ENCODE results near the gene TMEM51. TPM values are rescaled to one million over a fixed set of nuclear protein-coding genes. Genes with fewer than 3 reads are reported as not detected.
A peak's percentile ranks its signal among the peaks of the same experiment; 100 is the strongest.

Gene TMEM51
- total and polyA plus RNA-seq, 2 of the 13 experiments (the other 11 are each of a cell fraction or from before 2014, with no cell fraction given), result 12.2 to 22.3 TPM

DNA sequence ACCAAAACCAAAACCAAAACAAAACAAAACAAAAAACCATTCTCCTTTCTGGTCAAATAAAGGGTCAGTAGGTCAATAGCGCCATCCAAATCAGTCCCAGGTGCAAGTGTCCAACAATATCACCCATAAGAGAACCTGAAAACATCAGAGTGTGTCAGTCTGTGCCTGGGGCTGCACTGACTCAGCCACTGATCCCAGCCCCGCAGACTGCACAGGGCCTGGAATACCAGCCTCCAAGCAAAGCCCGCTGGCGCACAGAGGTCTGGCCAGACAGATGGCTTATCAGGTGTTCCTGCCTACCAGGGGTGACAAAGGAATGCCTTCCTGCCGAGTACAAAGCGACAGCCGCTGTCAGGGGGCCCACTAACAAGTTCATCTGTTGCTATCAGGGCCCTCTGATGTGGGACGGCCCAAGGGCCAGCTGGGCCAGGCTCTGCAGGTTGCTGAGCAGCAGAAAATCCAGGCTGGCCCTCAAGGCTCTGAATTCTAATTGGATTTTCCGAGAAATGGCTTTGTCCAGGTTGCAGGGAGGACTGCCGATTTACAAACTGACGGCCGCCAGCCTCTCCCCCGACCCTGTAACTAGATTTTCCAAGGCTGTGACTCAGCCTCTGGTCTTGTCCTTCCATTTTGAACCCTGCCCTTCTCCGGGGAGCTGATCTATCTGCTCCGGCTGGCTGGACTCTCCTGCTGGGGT is 13.7 kb upstream of the TMEM51 start (continued):
- TF ChIP-seq ZNF180 (CRISPR knock-in tag; IDR thresholded peaks at IDR 0.05; ENCODE audit: borderline replicate concordance, low read depth), result no peak
- no peak for TF ChIP-seq ZNF660 (CRISPR knock-in tag; IDR thresholded peaks at IDR 0.05; ENCODE audit: borderline replicate concordance, low read depth)
- TF ChIP-seq PAF1 (CRISPR knock-in tag; IDR thresholded peaks at IDR 0.05), result no peak
- TF ChIP-seq, protein P1, sequence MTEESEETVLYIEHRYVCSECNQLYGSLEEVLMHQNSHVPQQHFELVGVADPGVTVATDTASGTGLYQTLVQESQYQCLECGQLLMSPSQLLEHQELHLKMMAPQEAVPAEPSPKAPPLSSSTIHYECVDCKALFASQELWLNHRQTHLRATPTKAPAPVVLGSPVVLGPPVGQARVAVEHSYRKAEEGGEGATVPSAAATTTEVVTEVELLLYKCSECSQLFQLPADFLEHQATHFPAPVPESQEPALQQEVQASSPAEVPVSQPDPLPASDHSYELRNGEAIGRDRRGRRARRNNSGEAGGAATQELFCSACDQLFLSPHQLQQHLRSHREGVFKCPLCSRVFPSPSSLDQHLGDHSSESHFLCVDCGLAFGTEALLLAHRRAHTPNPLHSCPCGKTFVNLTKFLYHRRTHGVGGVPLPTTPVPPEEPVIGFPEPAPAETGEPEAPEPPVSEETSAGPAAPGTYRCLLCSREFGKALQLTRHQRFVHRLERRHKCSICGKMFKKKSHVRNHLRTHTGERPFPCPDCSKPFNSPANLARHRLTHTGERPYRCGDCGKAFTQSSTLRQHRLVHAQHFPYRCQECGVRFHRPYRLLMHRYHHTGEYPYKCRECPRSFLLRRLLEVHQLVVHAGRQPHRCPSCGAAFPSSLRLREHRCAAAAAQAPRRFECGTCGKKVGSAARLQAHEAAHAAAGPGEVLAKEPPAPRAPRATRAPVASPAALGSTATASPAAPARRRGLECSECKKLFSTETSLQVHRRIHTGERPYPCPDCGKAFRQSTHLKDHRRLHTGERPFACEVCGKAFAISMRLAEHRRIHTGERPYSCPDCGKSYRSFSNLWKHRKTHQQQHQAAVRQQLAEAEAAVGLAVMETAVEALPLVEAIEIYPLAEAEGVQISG (CRISPR knock-in tag; IDR thresholded peaks at IDR 0.05), result peak; percentile 69
- TF ChIP-seq HOXA5 (CRISPR knock-in tag; IDR thresholded peaks at IDR 0.05), result no peak
- TF ChIP-seq, protein P2, sequence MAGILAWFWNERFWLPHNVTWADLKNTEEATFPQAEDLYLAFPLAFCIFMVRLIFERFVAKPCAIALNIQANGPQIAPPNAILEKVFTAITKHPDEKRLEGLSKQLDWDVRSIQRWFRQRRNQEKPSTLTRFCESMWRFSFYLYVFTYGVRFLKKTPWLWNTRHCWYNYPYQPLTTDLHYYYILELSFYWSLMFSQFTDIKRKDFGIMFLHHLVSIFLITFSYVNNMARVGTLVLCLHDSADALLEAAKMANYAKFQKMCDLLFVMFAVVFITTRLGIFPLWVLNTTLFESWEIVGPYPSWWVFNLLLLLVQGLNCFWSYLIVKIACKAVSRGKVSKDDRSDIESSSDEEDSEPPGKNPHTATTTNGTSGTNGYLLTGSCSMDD (CRISPR knock-in tag; IDR thresholded peaks at IDR 0.05), result no peak
- peak; percentile 76 for TF ChIP-seq RARA (CRISPR knock-in tag; IDR thresholded peaks at IDR 0.05)
- TF ChIP-seq, protein P3, sequence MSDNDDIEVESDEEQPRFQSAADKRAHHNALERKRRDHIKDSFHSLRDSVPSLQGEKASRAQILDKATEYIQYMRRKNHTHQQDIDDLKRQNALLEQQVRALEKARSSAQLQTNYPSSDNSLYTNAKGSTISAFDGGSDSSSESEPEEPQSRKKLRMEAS (IDR thresholded peaks at IDR 0.05), result peak; percentile 59; the same call in 1 of the 2 replicates
- no peak for TF ChIP-seq NFE2L1 (CRISPR knock-in tag; IDR thresholded peaks at IDR 0.05; ENCODE audit: borderline replicate concordance)
- TF ChIP-seq STAG1 (CRISPR knock-in tag; IDR thresholded peaks at IDR 0.05), result no peak; the same call in 1 of the 2 replicates
- peak; percentile 65 for TF ChIP-seq ZEB1 (IDR thresholded peaks at IDR 0.05; ENCODE audit: insufficient replicate concordance, low read depth)
- TF ChIP-seq YY1 (IDR thresholded peaks at IDR 0.05; ENCODE audit: insufficient read depth, insufficient replicate concordance, low read depth, low read length), result peak; percentile 24
- TF ChIP-seq HDAC6 (IDR thresholded peaks at IDR 0.05; ENCODE audit: low read depth, low read length), result no peak
- TF ChIP-seq ZNF160 (CRISPR knock-in tag; IDR thresholded peaks at IDR 0.05), result no peak
- peak; percentile 87 for TF ChIP-seq SOX13 (IDR thresholded peaks at IDR 0.05)
- peak in 1 of 2 experiments; percentile 97; a peak in 2 of 4 replicates for TF ChIP-seq SOX13 (CRISPR knock-in tag; conservative IDR thresholded peaks at IDR 0.05 in 1 of 2, IDR thresholded peaks at IDR 0.05 in 1 of 2)
- peak; percentile 78; the same call in 1 of the 2 replicates for TF ChIP-seq MEIS1 (CRISPR knock-in tag; IDR thresholded peaks at IDR 0.05; ENCODE audit: borderline replicate concordance)
- TF ChIP-seq, protein P4, sequence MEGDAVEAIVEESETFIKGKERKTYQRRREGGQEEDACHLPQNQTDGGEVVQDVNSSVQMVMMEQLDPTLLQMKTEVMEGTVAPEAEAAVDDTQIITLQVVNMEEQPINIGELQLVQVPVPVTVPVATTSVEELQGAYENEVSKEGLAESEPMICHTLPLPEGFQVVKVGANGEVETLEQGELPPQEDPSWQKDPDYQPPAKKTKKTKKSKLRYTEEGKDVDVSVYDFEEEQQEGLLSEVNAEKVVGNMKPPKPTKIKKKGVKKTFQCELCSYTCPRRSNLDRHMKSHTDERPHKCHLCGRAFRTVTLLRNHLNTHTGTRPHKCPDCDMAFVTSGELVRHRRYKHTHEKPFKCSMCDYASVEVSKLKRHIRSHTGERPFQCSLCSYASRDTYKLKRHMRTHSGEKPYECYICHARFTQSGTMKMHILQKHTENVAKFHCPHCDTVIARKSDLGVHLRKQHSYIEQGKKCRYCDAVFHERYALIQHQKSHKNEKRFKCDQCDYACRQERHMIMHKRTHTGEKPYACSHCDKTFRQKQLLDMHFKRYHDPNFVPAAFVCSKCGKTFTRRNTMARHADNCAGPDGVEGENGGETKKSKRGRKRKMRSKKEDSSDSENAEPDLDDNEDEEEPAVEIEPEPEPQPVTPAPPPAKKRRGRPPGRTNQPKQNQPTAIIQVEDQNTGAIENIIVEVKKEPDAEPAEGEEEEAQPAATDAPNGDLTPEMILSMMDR (CRISPR knock-in tag; IDR thresholded peaks at IDR 0.05), result peak; percentile 30
- no peak for TF ChIP-seq ZNF260 (CRISPR knock-in tag; IDR thresholded peaks at IDR 0.05; ENCODE audit: borderline replicate concordance, low read depth)
- no peak for TF ChIP-seq ZNF703 (CRISPR knock-in tag; IDR thresholded peaks at IDR 0.05; ENCODE audit: borderline replicate concordance)
- TF ChIP-seq, protein P5, sequence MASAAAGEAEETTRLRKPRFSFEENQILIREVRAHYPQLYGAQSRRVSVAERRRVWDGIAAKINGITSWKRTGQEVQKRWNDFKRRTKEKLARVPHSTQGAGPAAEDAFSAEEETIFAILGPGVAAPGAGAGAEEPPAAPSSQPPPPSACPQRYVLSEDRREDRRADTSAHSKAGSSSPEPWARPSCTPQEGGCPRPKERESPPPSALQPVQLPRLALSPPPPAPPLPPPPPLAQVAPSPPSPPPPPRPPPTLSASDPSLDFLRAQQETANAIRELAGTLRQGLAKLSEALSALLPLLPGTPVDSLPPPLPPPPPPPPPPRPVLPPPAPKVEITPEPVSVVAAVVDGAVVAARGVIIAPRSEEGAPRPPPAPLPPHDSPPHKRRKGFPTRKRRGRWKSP (CRISPR knock-in tag; IDR thresholded peaks at IDR 0.05), result peak; percentile 49; the same call in 1 of the 2 replicates
- peak; percentile 58; the same call in 1 of the 2 replicates for TF ChIP-seq ZNF12 (CRISPR knock-in tag; IDR thresholded peaks at IDR 0.05)
